Large intestine (tissue), 3 donors: ENCODE data around the gene ATP6V0C. TPM values are rescaled to one million over a fixed set of nuclear protein-coding genes. Genes with fewer than 3 reads are reported as not detected.

Experiments used
- DNase-seq, 2 donors: peaks; one replicate each; pipeline versions ENCODE4 v3.0.0 to v3.0.0-alpha.2; 2013
- H3K27ac ChIP-seq: one replicate; pipeline ENCODE4 v1.5.1; 2013; ENCODE audit warnings: low read length
- H3K27me3 ChIP-seq: 2 replicates; pipeline ENCODE4 v1.6.1; 2013; ENCODE audit warnings: low read length; ENCODE audit not compliant: control insufficient read depth, insufficient read depth
- H3K36me3 ChIP-seq: 2 replicates; pipeline ENCODE4 v1.6.1; 2013; ENCODE audit warnings: low read length; ENCODE audit not compliant: control insufficient read depth, insufficient read depth
- H3K4me1 ChIP-seq: one replicate; pipeline ENCODE4 v1.6.1; 2013; ENCODE audit warnings: low read length; ENCODE audit not compliant: control insufficient read depth, insufficient read depth
- H3K4me3 ChIP-seq: one replicate; pipeline ENCODE4 v1.5.1; 2013; ENCODE audit warnings: low read length
- H3K9me3 ChIP-seq: one replicate; pipeline ENCODE4 v1.6.1; 2013; ENCODE audit warnings: mild to moderate bottlenecking, low read depth, low read length, moderate library complexity; ENCODE audit not compliant: control insufficient read depth
- WGBS: methylation state at CpG from one replicate; pipeline ENCODE4 v1.1.5; 2013; ENCODE audit warnings: low lambda C conversion rate; ENCODE audit not compliant: insufficient coverage; 5-methylcytosine and 5-hydroxymethylcytosine counted together
- polyA plus RNA-seq: library from polyadenylated mRNA; unstranded; fragments of 120-200 nt; gene quantifications from one replicate; pipeline ENCODE4 v1.2.1, GENCODE V29; 2013

Gene ATP6V0C
- polyA plus RNA-seq, 1 donor: 246 TPM

- Histone ChIP-seq H3K27ac (no peak overlapping the region), H3K4me3 (no peak overlapping the region), H3K4me1 (peaks cover 18% of the 10 kb centered on the region), H3K36me3 (peaks cover 16% of the 10 kb centered on the region), H3K9me3 (no peaks in the 10 kb centered on the region), H3K27me3 (no peaks in the 10 kb centered on the region)
- no peak for DNase-seq
- no CpG with 5 or more reads among the region's 23 CpGs for WGBS
These were observed 23.3 kb upstream of the ATP6V0C start for GRCh38 chr16:2490190-2491105.

- Histone ChIP-seq H3K9me3 (no peaks in the 10 kb centered on the region), H3K27me3 (no peaks in the 10 kb centered on the region), H3K27ac (no peak overlapping the region), H3K36me3 (peaks cover 25% of the 10 kb centered on the region), H3K4me1 (peaks cover 13% of the 10 kb centered on the region), H3K4me3 (no peak overlapping the region)
- no CpG with 5 or more reads among the region's 13 CpGs for WGBS
- DNase-seq: peak in 1 of 2 donors; percentile 34
These were observed 21.5 kb upstream of the ATP6V0C start for GRCh38 chr16:2492292-2492691.

GRCh38 chr16:2493605-2494004, 20.1 kb upstream of the ATP6V0C start:
- H3K27ac ChIP-seq: no peak overlapping the region
- peaks cover 37% of the 10 kb centered on the region for H3K36me3 ChIP-seq

GRCh38 chr16:2494616-2495015, 19.1 kb upstream of the ATP6V0C start:
- H3K4me1 ChIP-seq: peaks cover 13% of the 10 kb centered on the region
- WGBS: no CpG with 5 or more reads among the region's 5 CpGs
- no peaks in the 10 kb centered on the region for H3K27me3 ChIP-seq
- H3K27ac ChIP-seq: no peak overlapping the region
- peaks cover 44% of the 10 kb centered on the region for H3K36me3 ChIP-seq
- no peak for DNase-seq
- H3K9me3 ChIP-seq: no peaks in the 10 kb centered on the region
- no peak overlapping the region for H3K4me3 ChIP-seq

More at GRCh38 chr16:2493605-2494004, 20.1 kb upstream of the ATP6V0C start:
- no peak for DNase-seq
- Histone ChIP-seq H3K9me3 (no peaks in the 10 kb centered on the region), H3K27me3 (no peaks in the 10 kb centered on the region), H3K4me3 (no peak overlapping the region), H3K4me1 (peaks cover 13% of the 10 kb centered on the region)
- WGBS: no CpG with 5 or more reads among the region's 6 CpGs

- Histone ChIP-seq H3K9me3 (no peaks in the 10 kb centered on the region), H3K4me3 (no peak overlapping the region), H3K4me1 (peaks cover 13% of the 10 kb centered on the region), H3K27ac (no peak overlapping the region), H3K27me3 (no peaks in the 10 kb centered on the region), H3K36me3 (peaks cover 45% of the 10 kb centered on the region)
- DNase-seq: no peak
- WGBS: no CpG with 5 or more reads among the region's 5 CpGs
These were observed 18.7 kb upstream of the ATP6V0C start for GRCh38 chr16:2495041-2495440.

GRCh38 chr16:2496223-2497115, 17.3 kb upstream of the ATP6V0C start:
- H3K36me3 ChIP-seq: peaks cover 37% of the 10 kb centered on the region
- no CpG with 5 or more reads among the region's 62 CpGs for WGBS
- H3K4me1 ChIP-seq: peaks cover 18% of the 10 kb centered on the region
- H3K27me3 ChIP-seq: no peaks in the 10 kb centered on the region
- no peak for DNase-seq
- H3K4me3 ChIP-seq: no peak overlapping the region
- H3K9me3 ChIP-seq: no peaks in the 10 kb centered on the region
- H3K27ac ChIP-seq: no peak overlapping the region

GRCh38 chr16:2497116-2497630, 16.6 kb upstream of the ATP6V0C start:
- Histone ChIP-seq H3K27ac (no peak overlapping the region), H3K27me3 (no peaks in the 10 kb centered on the region), H3K4me1 (peaks cover 19% of the 10 kb centered on the region), H3K4me3 (no peak overlapping the region), H3K36me3 (peaks cover 37% of the 10 kb centered on the region), H3K9me3 (no peaks in the 10 kb centered on the region)
- no peak for DNase-seq
- WGBS: no CpG with 5 or more reads among the region's 21 CpGs

GRCh38 chr16:2497695-2498484, 15.9 kb upstream of the ATP6V0C start:
- peaks cover 19% of the 10 kb centered on the region for H3K4me1 ChIP-seq
- H3K4me3 ChIP-seq: no peak overlapping the region
- H3K9me3 ChIP-seq: no peaks in the 10 kb centered on the region
- no peaks in the 10 kb centered on the region for H3K27me3 ChIP-seq
- DNase-seq: no peak
- peaks cover 37% of the 10 kb centered on the region for H3K36me3 ChIP-seq
- no peak overlapping the region for H3K27ac ChIP-seq
- no CpG with 5 or more reads among the region's 26 CpGs for WGBS

- Histone ChIP-seq H3K9me3 (no peaks in the 10 kb centered on the region), H3K36me3 (peaks cover 33% of the 10 kb centered on the region), H3K27ac (no peak overlapping the region), H3K4me1 (peaks cover 25% of the 10 kb centered on the region), H3K27me3 (no peaks in the 10 kb centered on the region), H3K4me3 (no peak overlapping the region)
- WGBS: no CpG with 5 or more reads among the region's 15 CpGs
- DNase-seq: no peak
These were observed 15.1 kb upstream of the ATP6V0C start for GRCh38 chr16:2498531-2499253.
